C4-2B (cell line): ENCODE results near the gene CLEC16A.

ENCODE experiments used
- ZFX ChIP-seq: fragments of 450-650 bp; IDR thresholded peaks from 2 replicates; pipeline ENCODE4 v1.6.1; 2017
- TF ChIP-seq, protein P1 (sequence below): fragments of 450-650 bp; conservative IDR thresholded peaks from 2 replicates; pipeline ENCODE4 v1.5.1; 2017; ENCODE audit warnings: mild to moderate bottlenecking

DNA sequence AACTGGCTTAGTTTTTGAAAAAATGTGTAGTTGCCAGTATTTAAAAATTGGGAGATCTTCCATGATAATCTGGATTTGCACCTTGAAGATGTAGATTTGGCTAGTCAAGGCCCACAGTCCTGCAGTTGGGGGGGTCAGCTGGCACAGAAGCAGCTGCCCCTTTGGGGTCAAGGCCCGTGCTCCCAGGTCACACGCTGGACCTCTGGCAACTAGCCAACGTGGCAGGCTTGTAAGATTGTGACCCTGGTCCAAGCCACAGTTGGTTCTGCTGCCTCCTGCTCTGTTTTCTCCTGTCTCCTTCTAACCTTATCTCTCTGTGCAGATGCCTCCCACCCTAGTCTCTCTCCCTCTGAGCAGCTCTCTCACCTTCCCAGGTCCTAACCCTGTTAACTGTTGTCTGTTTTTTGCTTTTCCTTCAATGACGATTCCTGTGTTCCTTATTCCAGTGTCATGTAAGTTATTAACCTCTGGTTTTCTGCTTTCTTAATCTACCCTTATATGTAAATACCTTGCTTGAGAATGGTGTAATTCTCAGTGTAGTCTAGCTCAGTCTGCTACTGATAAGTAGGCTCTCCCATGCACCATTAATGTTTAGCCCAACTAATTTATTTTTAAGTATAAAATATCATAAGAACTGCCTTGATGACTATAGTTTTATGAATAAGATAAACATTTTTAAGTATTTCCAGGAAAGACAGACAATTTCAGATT is 27.9 kb downstream of the CLEC16A start:
- TF ChIP-seq, protein P1, sequence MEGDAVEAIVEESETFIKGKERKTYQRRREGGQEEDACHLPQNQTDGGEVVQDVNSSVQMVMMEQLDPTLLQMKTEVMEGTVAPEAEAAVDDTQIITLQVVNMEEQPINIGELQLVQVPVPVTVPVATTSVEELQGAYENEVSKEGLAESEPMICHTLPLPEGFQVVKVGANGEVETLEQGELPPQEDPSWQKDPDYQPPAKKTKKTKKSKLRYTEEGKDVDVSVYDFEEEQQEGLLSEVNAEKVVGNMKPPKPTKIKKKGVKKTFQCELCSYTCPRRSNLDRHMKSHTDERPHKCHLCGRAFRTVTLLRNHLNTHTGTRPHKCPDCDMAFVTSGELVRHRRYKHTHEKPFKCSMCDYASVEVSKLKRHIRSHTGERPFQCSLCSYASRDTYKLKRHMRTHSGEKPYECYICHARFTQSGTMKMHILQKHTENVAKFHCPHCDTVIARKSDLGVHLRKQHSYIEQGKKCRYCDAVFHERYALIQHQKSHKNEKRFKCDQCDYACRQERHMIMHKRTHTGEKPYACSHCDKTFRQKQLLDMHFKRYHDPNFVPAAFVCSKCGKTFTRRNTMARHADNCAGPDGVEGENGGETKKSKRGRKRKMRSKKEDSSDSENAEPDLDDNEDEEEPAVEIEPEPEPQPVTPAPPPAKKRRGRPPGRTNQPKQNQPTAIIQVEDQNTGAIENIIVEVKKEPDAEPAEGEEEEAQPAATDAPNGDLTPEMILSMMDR, result no peak
- no peak for TF ChIP-seq ZFX
